ENCODE results near the gene ABLIM2.

Gene ABLIM2

DNA sequence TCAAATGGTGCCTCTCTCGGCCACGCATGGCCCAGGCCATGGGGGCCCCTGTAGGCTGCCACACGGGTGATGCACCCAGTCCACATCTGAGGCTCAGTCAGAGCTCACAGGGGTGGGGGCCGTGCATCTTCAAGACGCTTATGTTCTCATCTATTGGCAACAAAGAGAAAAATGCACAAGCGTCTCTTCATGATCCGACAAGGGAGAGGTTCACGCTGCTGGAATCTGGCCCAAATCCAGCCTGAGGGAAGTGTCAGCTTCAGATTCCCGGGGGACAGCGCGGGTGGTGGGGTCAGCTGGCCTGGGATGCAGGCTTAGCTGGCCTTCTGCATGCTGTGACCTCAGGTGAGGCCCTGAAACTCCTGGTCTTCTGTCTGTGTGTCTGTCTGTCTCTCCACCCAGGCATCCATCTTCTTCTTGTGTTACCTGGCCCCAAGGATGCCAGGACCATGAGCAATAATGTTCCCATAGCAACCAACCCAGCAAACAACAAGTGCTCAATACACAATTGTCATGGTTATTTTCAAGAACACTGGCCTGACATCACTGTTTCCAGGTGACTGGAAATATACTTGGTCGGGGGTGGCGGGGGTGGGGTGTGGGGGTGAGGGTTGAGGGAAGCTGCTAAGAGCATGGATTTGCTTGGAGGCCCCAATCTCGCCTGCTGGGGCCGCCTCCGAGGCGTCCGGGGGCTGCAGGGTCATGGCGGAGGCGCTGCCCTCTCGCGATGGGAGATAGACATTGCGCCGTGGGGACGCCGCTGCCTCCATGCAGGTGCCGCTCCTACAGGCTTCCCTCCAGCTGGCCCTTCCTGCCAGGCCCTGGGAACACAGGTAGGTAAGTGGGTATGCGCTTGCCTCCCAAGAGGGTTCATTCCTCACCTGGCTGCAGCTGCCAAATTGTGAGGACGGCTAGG is 48.3 kb downstream of the ABLIM2 start:
- Histone ChIP-seq H2AFZ (ENCODE audit: low read length, unreplicated experiment) (no peak overlapping the region), H3K27ac (ENCODE audit: low read depth, low read length) (no peak overlapping the region), H3K27me3 (ENCODE audit: insufficient read depth, low read length) (peaks cover 39% of the 10 kb centered on the region), H3K4me3 (ENCODE audit: low read depth, low read length) (no peak overlapping the region), H3K36me3 (ENCODE audit: insufficient read depth, low read length) (no peaks in the 10 kb centered on the region), H3K79me2 (ENCODE audit: control insufficient read depth, insufficient read depth, low read length, unreplicated experiment) (no peaks in the 10 kb centered on the region), H3K4me1 (ENCODE audit: control insufficient read depth, insufficient read depth, low read length, unreplicated experiment) (no peaks in the 10 kb centered on the region)

GRCh38 chr4:8109406-8110065 is 49.1 kb downstream of the ABLIM2 start:
- no peaks in the 10 kb centered on the region for H3K4me1 ChIP-seq (ENCODE audit: control insufficient read depth, insufficient read depth, low read length, unreplicated experiment)
- no peak overlapping the region for H2AFZ ChIP-seq (ENCODE audit: low read length, unreplicated experiment)
- H3K27me3 ChIP-seq (ENCODE audit: insufficient read depth, low read length) = peaks cover 47% of the 10 kb centered on the region
- no peaks in the 10 kb centered on the region for H3K79me2 ChIP-seq (ENCODE audit: control insufficient read depth, insufficient read depth, low read length, unreplicated experiment)
- H3K36me3 ChIP-seq (ENCODE audit: insufficient read depth, low read length) = no peaks in the 10 kb centered on the region
- H3K27ac ChIP-seq (ENCODE audit: low read depth, low read length) = no peak overlapping the region
- H3K4me3 ChIP-seq (ENCODE audit: low read depth, low read length) = no peak overlapping the region

- H3K79me2 ChIP-seq (ENCODE audit: control insufficient read depth, insufficient read depth, low read length, unreplicated experiment) = no peaks in the 10 kb centered on the region
- peaks cover 52% of the 10 kb centered on the region for H3K27me3 ChIP-seq (ENCODE audit: insufficient read depth, low read length)
- no peak overlapping the region for H3K27ac ChIP-seq (ENCODE audit: low read depth, low read length)
- H2AFZ ChIP-seq (ENCODE audit: low read length, unreplicated experiment) = no peak overlapping the region
- H3K4me3 ChIP-seq (ENCODE audit: low read depth, low read length) = no peak overlapping the region
- H3K36me3 ChIP-seq (ENCODE audit: insufficient read depth, low read length) = no peaks in the 10 kb centered on the region
- H3K4me1 ChIP-seq (ENCODE audit: control insufficient read depth, insufficient read depth, low read length, unreplicated experiment) = no peaks in the 10 kb centered on the region
These were observed 49.6 kb downstream of the ABLIM2 start for GRCh38 chr4:8108991-8109390.

DNA sequence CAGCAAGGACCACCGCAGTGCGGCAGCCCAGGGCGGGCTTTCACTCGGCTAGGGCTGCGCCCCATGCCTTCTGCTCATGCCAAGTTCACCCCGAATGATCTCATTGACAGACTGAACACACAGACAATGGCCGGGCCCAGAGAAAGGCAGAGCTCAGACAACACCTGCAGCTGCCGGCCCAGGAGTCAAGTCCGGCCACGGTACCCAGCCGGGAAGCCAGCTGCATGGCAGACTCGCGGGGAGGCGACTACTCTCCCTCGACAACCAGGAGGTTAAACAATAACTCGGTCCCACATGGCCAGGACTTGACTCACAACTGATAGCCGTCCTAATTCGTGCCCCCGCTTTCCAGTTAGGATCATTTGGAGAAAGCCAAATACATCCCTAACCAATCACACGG is 50.4 kb downstream of the ABLIM2 start:
- H2AFZ ChIP-seq (ENCODE audit: low read length, unreplicated experiment) = no peak overlapping the region
- no peaks in the 10 kb centered on the region for H3K4me1 ChIP-seq (ENCODE audit: control insufficient read depth, insufficient read depth, low read length, unreplicated experiment)
- H3K79me2 ChIP-seq (ENCODE audit: control insufficient read depth, insufficient read depth, low read length, unreplicated experiment) = no peaks in the 10 kb centered on the region
- H3K27me3 ChIP-seq (ENCODE audit: insufficient read depth, low read length) = peaks cover 57% of the 10 kb centered on the region
- no peak overlapping the region for H3K27ac ChIP-seq (ENCODE audit: low read depth, low read length)
- H3K36me3 ChIP-seq (ENCODE audit: insufficient read depth, low read length) = no peaks in the 10 kb centered on the region
- no peak overlapping the region for H3K4me3 ChIP-seq (ENCODE audit: low read depth, low read length)

GRCh38 chr4:8107146-8107657 is 51.4 kb downstream of the ABLIM2 start:
- H3K36me3 ChIP-seq (ENCODE audit: insufficient read depth, low read length) = no peaks in the 10 kb centered on the region
- H3K27me3 ChIP-seq (ENCODE audit: insufficient read depth, low read length) = peaks cover 66% of the 10 kb centered on the region
- H3K27ac ChIP-seq (ENCODE audit: low read depth, low read length) = no peak overlapping the region
- no peak overlapping the region for H3K4me3 ChIP-seq (ENCODE audit: low read depth, low read length)
- H2AFZ ChIP-seq (ENCODE audit: low read length, unreplicated experiment) = no peak overlapping the region
- no peaks in the 10 kb centered on the region for H3K79me2 ChIP-seq (ENCODE audit: control insufficient read depth, insufficient read depth, low read length, unreplicated experiment)
- no peaks in the 10 kb centered on the region for H3K4me1 ChIP-seq (ENCODE audit: control insufficient read depth, insufficient read depth, low read length, unreplicated experiment)

DNA sequence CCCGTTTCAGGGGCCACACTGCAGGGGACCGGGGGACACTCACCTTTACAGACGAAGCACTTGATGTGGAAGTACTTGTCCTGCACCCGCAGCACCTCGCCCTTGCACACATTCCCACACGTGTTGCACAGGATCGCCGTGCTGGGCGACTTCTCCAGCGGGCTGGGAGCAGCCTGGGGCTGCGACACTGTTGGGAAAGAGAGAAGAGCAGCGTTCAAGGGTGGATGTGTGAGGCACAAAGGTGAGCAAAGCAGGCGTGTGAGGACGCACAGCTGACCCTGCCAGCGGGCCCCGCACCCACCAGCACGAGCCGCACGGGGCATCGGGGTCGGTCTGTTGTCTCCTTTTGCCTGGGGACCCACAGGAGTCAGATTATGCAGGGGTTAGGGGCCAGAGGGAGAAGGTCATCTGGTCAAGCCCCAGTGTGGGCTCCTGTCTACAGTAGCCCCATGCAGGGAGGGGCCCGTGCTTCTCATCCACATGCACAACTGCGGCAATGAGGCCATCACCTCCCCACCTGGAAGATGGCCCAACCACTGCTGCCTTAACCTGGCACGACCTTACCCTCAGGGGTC is 52.1 kb downstream of the ABLIM2 start:
- Histone ChIP-seq H2AFZ (ENCODE audit: low read length, unreplicated experiment) (no peak overlapping the region), H3K36me3 (ENCODE audit: insufficient read depth, low read length) (no peaks in the 10 kb centered on the region), H3K27me3 (ENCODE audit: insufficient read depth, low read length) (peaks cover 70% of the 10 kb centered on the region), H3K4me1 (ENCODE audit: control insufficient read depth, insufficient read depth, low read length, unreplicated experiment) (peaks cover under 1% of the 10 kb centered on the region), H3K79me2 (ENCODE audit: control insufficient read depth, insufficient read depth, low read length, unreplicated experiment) (no peaks in the 10 kb centered on the region), H3K4me3 (ENCODE audit: low read depth, low read length) (no peak overlapping the region), H3K27ac (ENCODE audit: low read depth, low read length) (no peak overlapping the region)

DNA sequence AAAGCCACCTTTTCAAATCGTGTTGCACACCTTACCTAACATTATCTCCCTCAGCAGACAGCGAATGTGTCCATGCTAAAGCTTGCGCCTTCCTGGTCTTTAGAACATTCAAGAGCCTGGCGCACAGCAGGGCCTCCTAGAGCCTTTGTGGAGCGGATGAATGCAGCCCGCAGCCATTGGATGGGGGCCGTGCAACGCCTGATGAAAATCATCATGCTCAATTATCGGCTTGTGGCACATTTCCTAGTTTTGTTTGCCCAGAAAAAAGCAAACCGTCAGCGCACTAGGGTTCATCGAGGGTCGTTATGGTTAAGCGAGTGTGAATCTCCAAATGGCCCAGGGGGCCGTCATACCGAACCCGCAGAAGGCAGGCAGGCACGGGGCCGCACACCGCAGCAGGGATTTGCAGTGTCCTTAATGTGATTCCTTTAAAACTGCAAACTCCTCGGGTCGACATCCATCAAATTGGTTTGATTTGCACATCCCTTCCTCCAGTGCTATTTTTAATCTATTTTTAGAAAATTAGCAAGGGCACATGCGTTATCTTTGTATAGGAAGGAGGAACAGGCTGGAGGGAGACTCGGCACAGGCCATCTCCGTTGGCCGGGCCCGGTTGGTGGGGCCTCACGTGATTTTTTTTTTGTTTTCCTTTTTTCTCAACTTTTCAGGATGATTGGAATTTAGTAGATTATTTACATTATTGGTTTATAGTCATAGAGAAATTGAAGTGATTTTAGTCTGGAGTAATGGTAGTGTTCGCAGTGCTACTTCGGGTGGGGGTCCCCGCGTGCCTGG is 53.1 kb downstream of the ABLIM2 start:
- Histone ChIP-seq H3K4me1 (ENCODE audit: control insufficient read depth, insufficient read depth, low read length, unreplicated experiment) (peaks cover 10% of the 10 kb centered on the region), H3K27me3 (ENCODE audit: insufficient read depth, low read length) (peaks cover 67% of the 10 kb centered on the region), H3K27ac (ENCODE audit: low read depth, low read length) (no peak overlapping the region), H3K36me3 (ENCODE audit: insufficient read depth, low read length) (no peaks in the 10 kb centered on the region), H3K79me2 (ENCODE audit: control insufficient read depth, insufficient read depth, low read length, unreplicated experiment) (no peaks in the 10 kb centered on the region), H3K4me3 (ENCODE audit: low read depth, low read length) (no peak overlapping the region), H2AFZ (ENCODE audit: low read length, unreplicated experiment) (no peak overlapping the region)

- no peak overlapping the region for H3K27ac ChIP-seq (ENCODE audit: low read depth, low read length)
- H3K4me1 ChIP-seq (ENCODE audit: control insufficient read depth, insufficient read depth, low read length, unreplicated experiment) = peaks cover 18% of the 10 kb centered on the region
- no peaks in the 10 kb centered on the region for H3K36me3 ChIP-seq (ENCODE audit: insufficient read depth, low read length)
- H2AFZ ChIP-seq (ENCODE audit: low read length, unreplicated experiment) = no peak overlapping the region
- no peaks in the 10 kb centered on the region for H3K79me2 ChIP-seq (ENCODE audit: control insufficient read depth, insufficient read depth, low read length, unreplicated experiment)
- peaks cover 67% of the 10 kb centered on the region for H3K27me3 ChIP-seq (ENCODE audit: insufficient read depth, low read length)
- H3K4me3 ChIP-seq (ENCODE audit: low read depth, low read length) = no peak overlapping the region
These were observed 53.9 kb downstream of the ABLIM2 start for GRCh38 chr4:8104491-8105305.

DNA sequence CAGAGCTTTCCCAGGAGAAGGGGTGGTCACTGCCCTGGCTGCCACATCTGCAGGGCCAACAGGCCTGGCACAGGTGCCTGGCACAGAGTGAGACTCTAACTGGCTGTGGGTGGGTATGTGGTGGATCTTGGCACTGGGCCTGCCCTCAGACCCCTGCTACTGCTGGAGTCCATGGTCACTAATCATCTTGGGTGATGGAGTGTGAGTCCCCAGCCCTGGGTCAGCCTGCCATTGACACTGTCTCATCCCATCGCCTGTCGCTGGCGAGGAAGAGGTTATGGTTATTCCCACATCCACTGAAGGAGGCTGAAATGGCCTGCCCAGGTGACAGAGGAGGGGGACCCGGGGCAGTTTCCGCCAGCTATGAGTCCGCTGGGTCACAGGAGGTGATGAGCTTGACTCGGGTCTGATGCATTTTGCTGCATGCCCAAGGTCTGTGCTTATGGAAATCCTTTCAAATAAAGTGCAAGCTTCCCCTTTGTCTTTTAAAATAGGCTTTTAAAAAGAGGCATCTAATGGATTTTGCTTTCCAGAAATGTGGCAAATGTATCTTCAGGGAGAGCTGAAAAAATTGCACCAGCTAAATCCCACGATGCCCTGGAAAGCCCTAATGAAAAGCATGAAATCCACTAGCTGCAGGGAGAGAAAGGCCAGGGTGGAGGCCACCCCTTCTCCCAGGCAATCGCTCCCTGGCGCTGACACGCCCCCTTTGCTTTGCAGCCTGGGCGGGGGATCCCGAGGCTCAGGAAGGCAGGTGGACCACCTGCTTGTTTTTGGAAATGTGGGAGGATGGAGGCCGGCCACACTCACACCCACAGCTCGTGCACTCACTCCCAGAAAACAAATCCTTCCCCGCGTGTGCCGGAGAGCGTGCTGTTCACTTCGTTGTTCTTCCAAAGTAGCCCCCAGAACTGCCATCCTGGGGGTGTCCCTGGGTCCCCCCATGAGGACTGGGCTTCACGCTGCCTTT is 54.9 kb downstream of the ABLIM2 start:
- H3K4me3 ChIP-seq (ENCODE audit: low read depth, low read length) = no peak overlapping the region
- peaks cover 18% of the 10 kb centered on the region for H3K4me1 ChIP-seq (ENCODE audit: control insufficient read depth, insufficient read depth, low read length, unreplicated experiment)
- no peaks in the 10 kb centered on the region for H3K36me3 ChIP-seq (ENCODE audit: insufficient read depth, low read length)
- no peaks in the 10 kb centered on the region for H3K79me2 ChIP-seq (ENCODE audit: control insufficient read depth, insufficient read depth, low read length, unreplicated experiment)
- no peak overlapping the region for H2AFZ ChIP-seq (ENCODE audit: low read length, unreplicated experiment)
- H3K27me3 ChIP-seq (ENCODE audit: insufficient read depth, low read length) = peaks cover 60% of the 10 kb centered on the region
- H3K27ac ChIP-seq (ENCODE audit: low read depth, low read length) = no peak overlapping the region

All from ACC112 (cell line).